IMR-90 (cell line): ENCODE data around the gene TMEM63A. TPM values are rescaled to one million over a fixed set of nuclear protein-coding genes. Genes with fewer than 3 reads are reported as not detected.

ENCODE experiments used
- ATAC-seq: fragments of 200-7000 bp; cut with Tn5 transposase; 2 replicates; pipeline ENCODE4 v1.9.1; 2020; ENCODE audit warnings: low read depth, mild to moderate bottlenecking, moderate library complexity
- BruUV-seq: library from RNA; stranded (reverse); fragments of 400-500 nt; replicated peaks from 2 replicates; lab custom pipeline; 2021; lab: Mats Ljungman, UMichigan
- CTCF ChIA-PET: fragments of 300-600 bp; formaldehyde crosslinking; extraction: SDS; loops from one replicate; lab custom pipeline; 2021; ENCODE audit warnings: antibody characterized with exemption; lab: Yijun Ruan, JAX
- POLR2A ChIA-PET: fragments of 300-600 bp; sonication (Branson Sonifier 250); formaldehyde crosslinking; loops from one replicate; lab custom pipeline; 2022; ENCODE audit warnings: antibody characterized with exemption; ENCODE audit not compliant: unreplicated experiment; lab: Charles Lee
- DNase-seq: peaks from one replicate; pipeline ENCODE4 v3.0.0; 2013
- H2AFZ ChIP-seq: replicated peaks from 2 replicates; pipeline ENCODE3; 2013; ENCODE audit warnings: low read length, mild to moderate bottlenecking; ENCODE audit not compliant: poor library complexity
- H2AK5ac ChIP-seq: 2 replicates; pipeline ENCODE4 v1.6.1; 2013; ENCODE audit warnings: low read depth, low read length, inconsistent platforms
- H2AK9ac ChIP-seq: replicated peaks from 2 replicates; pipeline ENCODE3; 2013; ENCODE audit warnings: mild to moderate bottlenecking, low read depth, low read length, moderate library complexity; ENCODE audit not compliant: poor library complexity
- H2BK120ac ChIP-seq: 2 replicates; pipeline ENCODE4 v1.6.1; 2013; ENCODE audit warnings: low read depth, low read length, inconsistent platforms
- H2BK15ac ChIP-seq: 3 replicates; pipeline ENCODE4 v1.6.1; 2013; ENCODE audit warnings: low read depth, low read length, inconsistent platforms
- H2BK20ac ChIP-seq: 2 replicates; pipeline ENCODE4 v1.6.1; 2013; ENCODE audit warnings: low read depth, mild to moderate bottlenecking, inconsistent platforms, low read length, moderate library complexity
- H2BK5ac ChIP-seq: 2 replicates; pipeline ENCODE4 v1.6.1; 2013; ENCODE audit warnings: mild to moderate bottlenecking, low read depth, low read length, inconsistent platforms; ENCODE audit not compliant: poor library complexity, severe bottlenecking
- H3K14ac ChIP-seq: replicated peaks from 2 replicates; pipeline ENCODE4 v1.6.1; 2013; ENCODE audit warnings: low read depth, low read length, inconsistent platforms
- H3K18ac ChIP-seq: 2 replicates; pipeline ENCODE4 v1.6.1; 2013; ENCODE audit warnings: low read depth, low read length, control low read depth
- H3K23ac ChIP-seq: 2 replicates; pipeline ENCODE4 v1.6.1; 2013; ENCODE audit warnings: low read depth, low read length, inconsistent platforms
- H3K27ac ChIP-seq: 2 replicates; pipeline ENCODE4 v1.5.1; 2013; ENCODE audit warnings: mild to moderate bottlenecking, control low read depth, low read length; ENCODE audit not compliant: insufficient read depth
- H3K27me3 ChIP-seq: 2 replicates; pipeline ENCODE4 v1.6.1; 2013; ENCODE audit warnings: low read length; ENCODE audit not compliant: control insufficient read depth, insufficient read depth
- H3K36me3 ChIP-seq: 2 replicates; pipeline ENCODE4 v1.6.1; 2013; ENCODE audit warnings: low read length, mixed read lengths; ENCODE audit not compliant: control insufficient read depth, insufficient read depth
- H3K4ac ChIP-seq: 2 replicates; pipeline ENCODE4 v1.6.1; 2013; ENCODE audit warnings: low read depth, low read length, inconsistent platforms
- H3K4me1 ChIP-seq: 2 replicates; pipeline ENCODE4 v1.6.1; 2013; ENCODE audit warnings: low read length, mixed read lengths; ENCODE audit not compliant: control insufficient read depth, insufficient read depth
- H3K4me2 ChIP-seq: 2 replicates; pipeline ENCODE4 v1.6.1; 2013; ENCODE audit warnings: low read depth, mild to moderate bottlenecking, control low read depth, low read length, moderate library complexity
- H3K4me3 ChIP-seq: 2 replicates; pipeline ENCODE4 v1.5.1; 2013; ENCODE audit warnings: low read depth, mild to moderate bottlenecking, control low read depth, low read length, moderate library complexity; ENCODE audit not compliant: insufficient read depth
- H3K56ac ChIP-seq: 2 replicates; pipeline ENCODE4 v1.6.1; 2013; ENCODE audit warnings: low read length, inconsistent platforms; ENCODE audit not compliant: insufficient read depth; ENCODE audit errors: extremely low read depth
- H3K79me1 ChIP-seq, 2 experiments: 2 replicates each; pipeline ENCODE4 v1.6.1; 2013; ENCODE audit warnings: low read length in 2 of 2, inconsistent platforms in 1 of 2, low read depth in 1 of 2
- H3K9ac ChIP-seq: 2 replicates; pipeline ENCODE4 v1.6.1; 2013; ENCODE audit warnings: low read depth, low read length, control low read depth
- H3K9me1 ChIP-seq: 2 replicates; pipeline ENCODE4 v1.6.1; 2013; ENCODE audit warnings: low read length, inconsistent platforms; ENCODE audit not compliant: insufficient read depth
- H3K9me3 ChIP-seq: 2 replicates; pipeline ENCODE4 v1.6.1; 2013; ENCODE audit warnings: low read length; ENCODE audit not compliant: control insufficient read depth, insufficient read depth
- H4K20me1 ChIP-seq: 2 replicates; pipeline ENCODE4 v1.6.1; 2013; ENCODE audit warnings: low read length, inconsistent platforms; ENCODE audit not compliant: insufficient read depth
- H4K5ac ChIP-seq: 2 replicates; pipeline ENCODE4 v1.6.1; 2013; ENCODE audit warnings: mild to moderate bottlenecking, low read depth, low read length, control low read depth
- H4K8ac ChIP-seq, 2 experiments: 2 replicates each; pipeline ENCODE4 v1.6.1; 2013; ENCODE audit warnings: low read depth in 2 of 2, low read length in 2 of 2, control low read depth in 1 of 2, inconsistent platforms in 1 of 2
- H4K91ac ChIP-seq: 2 replicates; pipeline ENCODE4 v1.6.1; 2013; ENCODE audit warnings: low read depth, low read length, inconsistent platforms; ENCODE audit not compliant: insufficient read depth
- BHLHE40 ChIP-seq: fragments of 150-350 bp; IDR thresholded peaks from 2 replicates; pipeline ENCODE4 v1.6.1; 2016; ENCODE audit warnings: mild to moderate bottlenecking, low read depth, low read length
- CEBPB ChIP-seq: IDR thresholded peaks from 2 replicates; pipeline ENCODE4 v1.6.1; 2012; ENCODE audit warnings: low read depth, low read length, improper control_type of control experiment
- CHD1 ChIP-seq: IDR thresholded peaks from 2 replicates; pipeline ENCODE4 v1.6.1; 2012; ENCODE audit warnings: low read depth, low read length, improper control_type of control experiment
- FOS ChIP-seq: fragments of 150-350 bp; IDR thresholded peaks from 2 replicates; pipeline ENCODE4 v1.6.1; 2016; ENCODE audit warnings: low read depth, low read length
- MAFK ChIP-seq: IDR thresholded peaks from 2 replicates; pipeline ENCODE4 v1.6.1; 2012; ENCODE audit warnings: low read depth, low read length, improper control_type of control experiment
- MAZ ChIP-seq: IDR thresholded peaks from 2 replicates; pipeline ENCODE4 v1.6.1; 2012; ENCODE audit warnings: low read depth, mild to moderate bottlenecking, low read length, improper control_type of control experiment, moderate library complexity, borderline replicate concordance
- MXI1 ChIP-seq: IDR thresholded peaks from 2 replicates; pipeline ENCODE4 v1.6.1; 2012; ENCODE audit warnings: low read depth, mild to moderate bottlenecking, low read length, moderate library complexity, borderline replicate concordance
- NFE2L2 ChIP-seq: fragments of 150-350 bp; IDR thresholded peaks from 2 replicates; pipeline ENCODE4 v1.6.1; 2016; ENCODE audit warnings: low read depth, mild to moderate bottlenecking, low read length
- POLR2A ChIP-seq: IDR thresholded peaks from 2 replicates; pipeline ENCODE4 v1.6.1; 2012; ENCODE audit warnings: mild to moderate bottlenecking, low read depth, low read length
- RAD21 ChIP-seq: IDR thresholded peaks from 2 replicates; pipeline ENCODE4 v1.6.1; 2012; ENCODE audit warnings: low read length, improper control_type of control experiment
- RCOR1 ChIP-seq: IDR thresholded peaks from 2 replicates; pipeline ENCODE4 v1.6.1; 2012; ENCODE audit warnings: mild to moderate bottlenecking, low read length, improper control_type of control experiment; ENCODE audit not compliant: insufficient replicate concordance
- RFX5 ChIP-seq: IDR thresholded peaks from 2 replicates; pipeline ENCODE4 v1.8.0; 2012; ENCODE audit warnings: low read depth, mild to moderate bottlenecking, low read length, moderate library complexity
- SMC3 ChIP-seq: fragments of 150-350 bp; IDR thresholded peaks from 2 replicates; pipeline ENCODE4 v1.6.1; 2016; ENCODE audit warnings: low read depth, mild to moderate bottlenecking, antibody characterized with exemption, low read length, moderate library complexity
- WGBS, 2 experiments: methylation state at CpG; one replicate each; pipeline versions ENCODE4 v1.1.5 to v1.1.7; 2013; ENCODE audit warnings: missing lambda C conversion rate in 2 of 2; ENCODE audit not compliant: insufficient read length in 1 of 2; ENCODE audit errors: extremely low coverage in 2 of 2; 5-methylcytosine and 5-hydroxymethylcytosine counted together
- dilution Hi-C: fragments of 300-500 bp; cut with HindIII; formaldehyde crosslinking; loops from one replicate; pipeline ENCODE4 v1.14.3; 2018; ENCODE audit warnings: low sequenced_read_pairs; ENCODE audit not compliant: unreplicated experiment
- in situ Hi-C: fragments of 300-500 bp; cut with MboI; formaldehyde crosslinking; loops from 3 replicates; pipeline ENCODE4 v1.14.3; 2019; ENCODE audit warnings: low sequenced_read_pairs, inconsistent platforms, mixed read lengths
- intact Hi-C: fragments of 100-400 bp; cut with micrococcal nuclease; formaldehyde crosslinking; loops from 2 replicates; pipeline ENCODE4 v1.10.0; 2022
- polyA plus RNA-seq, 3 experiments: library from polyadenylated mRNA; depleted of rRNA; stranded (reverse); fragments of >200 nt; gene quantifications; 2 replicates each; pipeline ENCODE4 v1.2.3, GENCODE V29; 2012; ENCODE audit warnings: low replicate concordance in 1 of 3
- total RNA-seq: library from RNA; depleted of rRNA; stranded (reverse); fragments of >200 nt; gene quantifications from 2 replicates; pipeline ENCODE4 v1.2.3, GENCODE V29; 2012
- TF ChIP-seq, protein P1 (sequence below): fragments of 150-350 bp; IDR thresholded peaks from 2 replicates; pipeline ENCODE4 v1.6.1; 2017; ENCODE audit warnings: mild to moderate bottlenecking, antibody characterized with exemption, low read length, low read depth
- TF ChIP-seq, protein P2 (sequence below): conservative IDR thresholded peaks from 2 replicates; pipeline ENCODE4 v1.5.1; 2012; ENCODE audit warnings: mild to moderate bottlenecking, low read depth, low read length, improper control_type of control experiment
- TF ChIP-seq, protein P3 (sequence below): fragments of 150-350 bp; IDR thresholded peaks from 2 replicates; pipeline ENCODE4 v1.6.1; 2016; ENCODE audit warnings: low read depth, mild to moderate bottlenecking, low read length, moderate library complexity, borderline replicate concordance

TMEM63A gene
- total and polyA plus RNA-seq, 2 of the 4 experiments (the other 2 are of a cell fraction) = 4.7 to 23.3 TPM

DNA sequence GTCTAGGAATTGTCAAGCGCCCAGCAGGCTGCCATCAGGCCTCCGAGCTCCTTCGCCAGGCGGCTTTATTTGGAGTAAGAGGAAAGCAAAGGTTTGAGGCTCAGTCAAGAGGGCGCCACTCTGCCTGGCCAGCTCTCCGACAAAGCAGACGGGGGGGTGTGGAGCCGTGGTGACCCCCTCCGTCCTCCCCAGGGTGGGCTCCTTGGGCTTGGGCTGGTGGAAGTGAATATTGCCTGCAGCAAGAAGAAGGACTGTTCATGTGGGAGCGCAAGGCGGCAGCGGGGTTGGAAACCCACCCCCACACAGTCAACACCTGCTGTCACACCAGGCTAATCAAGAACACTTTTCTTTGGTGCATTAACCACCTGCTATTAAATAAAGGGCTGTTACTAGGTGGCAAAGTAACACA, 57.6 kb downstream of the TMEM63A start:
- Histone ChIP-seq H2BK120ac (no peak overlapping the region), H2BK15ac (no peak overlapping the region), H3K4ac (no peak overlapping the region), H3K56ac (no peak overlapping the region), H3K27me3 (no peaks in the 10 kb centered on the region), H2BK5ac (no peak overlapping the region), H3K27ac (no peak overlapping the region), H4K5ac (no peak overlapping the region), H3K4me1 (peaks cover 2% of the 10 kb centered on the region; the same call in 1 of the 2 replicates), H4K20me1 (no peaks in the 10 kb centered on the region; the same call in 1 of the 2 replicates), H3K23ac (no peak overlapping the region), H3K9me3 (no peaks in the 10 kb centered on the region), H3K79me1 (0 out of 4 replicates have a peak, but pooled peaks cover 3% of the 10 kb centered on the region in 2 experiments), H3K4me3 (no peak overlapping the region), H2AFZ (no peak overlapping the region), H2BK20ac (no peak overlapping the region), H3K9ac (no peak overlapping the region), H3K36me3 (peaks cover 4% of the 10 kb centered on the region), H3K4me2 (no peak overlapping the region), H2AK5ac (no peak overlapping the region), H3K18ac (no peak overlapping the region), H3K9me1 (0 out of 2 replicates have a peak, but pooled peaks cover 5% of the 10 kb centered on the region), H2AK9ac (no peak overlapping the region), H3K14ac (no peak overlapping the region), H4K8ac (no peak overlapping the region), H4K91ac (no peak overlapping the region)
- intact Hi-C loops = no loop called here
- 80% methylated on average over 2 of the region's 12 CpGs; no CpG with 5 or more reads in 1 of the 2 experiments for WGBS, 2 experiments
- dilution Hi-C loops = no loop called here
- ChIA-PET POLR2A (no interaction called here), CTCF (no interaction called here)
- no peak for TF ChIP-seq MXI1
- no peak for TF ChIP-seq MAFK
- TF ChIP-seq CHD1 = no peak
- TF ChIP-seq SMC3 = no peak
- no peak for TF ChIP-seq FOS
- TF ChIP-seq, protein P1, sequence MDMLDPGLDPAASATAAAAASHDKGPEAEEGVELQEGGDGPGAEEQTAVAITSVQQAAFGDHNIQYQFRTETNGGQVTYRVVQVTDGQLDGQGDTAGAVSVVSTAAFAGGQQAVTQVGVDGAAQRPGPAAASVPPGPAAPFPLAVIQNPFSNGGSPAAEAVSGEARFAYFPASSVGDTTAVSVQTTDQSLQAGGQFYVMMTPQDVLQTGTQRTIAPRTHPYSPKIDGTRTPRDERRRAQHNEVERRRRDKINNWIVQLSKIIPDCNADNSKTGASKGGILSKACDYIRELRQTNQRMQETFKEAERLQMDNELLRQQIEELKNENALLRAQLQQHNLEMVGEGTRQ = no peak
- TF ChIP-seq RAD21 = no peak
- TF ChIP-seq, protein P2, sequence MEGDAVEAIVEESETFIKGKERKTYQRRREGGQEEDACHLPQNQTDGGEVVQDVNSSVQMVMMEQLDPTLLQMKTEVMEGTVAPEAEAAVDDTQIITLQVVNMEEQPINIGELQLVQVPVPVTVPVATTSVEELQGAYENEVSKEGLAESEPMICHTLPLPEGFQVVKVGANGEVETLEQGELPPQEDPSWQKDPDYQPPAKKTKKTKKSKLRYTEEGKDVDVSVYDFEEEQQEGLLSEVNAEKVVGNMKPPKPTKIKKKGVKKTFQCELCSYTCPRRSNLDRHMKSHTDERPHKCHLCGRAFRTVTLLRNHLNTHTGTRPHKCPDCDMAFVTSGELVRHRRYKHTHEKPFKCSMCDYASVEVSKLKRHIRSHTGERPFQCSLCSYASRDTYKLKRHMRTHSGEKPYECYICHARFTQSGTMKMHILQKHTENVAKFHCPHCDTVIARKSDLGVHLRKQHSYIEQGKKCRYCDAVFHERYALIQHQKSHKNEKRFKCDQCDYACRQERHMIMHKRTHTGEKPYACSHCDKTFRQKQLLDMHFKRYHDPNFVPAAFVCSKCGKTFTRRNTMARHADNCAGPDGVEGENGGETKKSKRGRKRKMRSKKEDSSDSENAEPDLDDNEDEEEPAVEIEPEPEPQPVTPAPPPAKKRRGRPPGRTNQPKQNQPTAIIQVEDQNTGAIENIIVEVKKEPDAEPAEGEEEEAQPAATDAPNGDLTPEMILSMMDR = no peak
- TF ChIP-seq RCOR1 = no peak
- TF ChIP-seq BHLHE40 = no peak
- no peak for TF ChIP-seq POLR2A
- TF ChIP-seq CEBPB = no peak
- TF ChIP-seq NFE2L2 = no peak
- no peak for TF ChIP-seq RFX5
- TF ChIP-seq, protein P3, sequence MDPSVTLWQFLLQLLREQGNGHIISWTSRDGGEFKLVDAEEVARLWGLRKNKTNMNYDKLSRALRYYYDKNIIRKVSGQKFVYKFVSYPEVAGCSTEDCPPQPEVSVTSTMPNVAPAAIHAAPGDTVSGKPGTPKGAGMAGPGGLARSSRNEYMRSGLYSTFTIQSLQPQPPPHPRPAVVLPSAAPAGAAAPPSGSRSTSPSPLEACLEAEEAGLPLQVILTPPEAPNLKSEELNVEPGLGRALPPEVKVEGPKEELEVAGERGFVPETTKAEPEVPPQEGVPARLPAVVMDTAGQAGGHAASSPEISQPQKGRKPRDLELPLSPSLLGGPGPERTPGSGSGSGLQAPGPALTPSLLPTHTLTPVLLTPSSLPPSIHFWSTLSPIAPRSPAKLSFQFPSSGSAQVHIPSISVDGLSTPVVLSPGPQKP = no peak
- no peak for TF ChIP-seq MAZ
- ATAC-seq (no peak), DNase-seq (no peak)
- in situ Hi-C loops = no loop called here
- BruUV-seq = no TSS peak
